ENCODE measurements around the gene OPTC. TPM values are rescaled to one million over a fixed set of nuclear protein-coding genes. Genes with fewer than 3 reads are reported as not detected.

Gene OPTC
- total and polyA plus RNA-seq, 2 of the 13 experiments (the other 11 are each of a cell fraction or from before 2014, with no cell fraction given) = not detected

GRCh38 chr1:203458078-203458477 is 35.9 kb upstream of the OPTC start:
- Histone ChIP-seq H3K9me3 (ENCODE audit: low read length) (no peaks in the 10 kb centered on the region), H3K4me1 (ENCODE audit: insufficient read depth, low read length) (no peaks in the 10 kb centered on the region), H3K27ac (ENCODE audit: extremely low read length, insufficient read depth, low read length) (no peak overlapping the region), H3K4me3 (replicated peaks in 1 of 3; ENCODE audit: insufficient read depth in 1 of 3, low read depth in 2 of 3, low read length in 3 of 3) (no peak overlapping the region), H4K20me1 (ENCODE audit: insufficient read depth, low read length) (no peaks in the 10 kb centered on the region), H3K9ac (ENCODE audit: insufficient read depth, low read depth, low read length) (no peak overlapping the region), H3K4me2 (ENCODE audit: low read depth, low read length) (no peak overlapping the region), H2AFZ (ENCODE audit: low read length) (no peak overlapping the region), H3K27me3 (ENCODE audit: control insufficient read depth in 1 of 2, insufficient read depth in 2 of 2, low read length in 2 of 2) (peaks cover 0 to 7% of the 10 kb centered on the region in 2 experiments; a peak in 3 of 5 replicates), H3K36me3 (replicated peaks in 1 of 2; ENCODE audit: control insufficient read depth in 1 of 2, insufficient read depth in 2 of 2, low read length in 2 of 2) (no peaks in the 10 kb centered on the region), H3K79me2 (ENCODE audit: insufficient read depth, low read length) (no peaks in the 10 kb centered on the region)
- 25% methylated on average over 5 of the region's 5 CpGs for whole genome bisulfite sequencing (ENCODE audit: low lambda C conversion rate)
- POLR2A ChIA-PET = no interaction called here
- DNase-seq (ENCODE audit: low spot score) (no peak), ATAC-seq (no peak), FAIRE-seq (no peak)
- TF ChIP-seq KAT7 (CRISPR knock-in tag; IDR thresholded peaks at IDR 0.05; ENCODE audit: borderline replicate concordance) (no peak), PRMT3 (CRISPR knock-in tag; IDR thresholded peaks at IDR 0.05; ENCODE audit: borderline replicate concordance, low read depth) (no peak), BCL6 (CRISPR knock-in tag; IDR thresholded peaks at IDR 0.05) (no peak), FOXK2 (IDR thresholded peaks at IDR 0.05) (no peak), LBX2 (CRISPR knock-in tag; IDR thresholded peaks at IDR 0.05; ENCODE audit: borderline replicate concordance) (no peak), ZNF331 (CRISPR knock-in tag; IDR thresholded peaks at IDR 0.05) (no peak), TRIM22 (IDR thresholded peaks at IDR 0.05) (no peak), POGZ (CRISPR knock-in tag; IDR thresholded peaks at IDR 0.05) (no peak), TBL1XR1 (IDR thresholded peaks at IDR 0.05; ENCODE audit: borderline replicate concordance, low read length, partially characterized antibody) (no peak), ZNF607 (CRISPR knock-in tag; IDR thresholded peaks at IDR 0.05; ENCODE audit: borderline replicate concordance) (no peak), ZNF207 (IDR thresholded peaks at IDR 0.05; ENCODE audit: borderline replicate concordance) (no peak), XRCC5 (optimal IDR thresholded peaks at IDR 0.05; ENCODE audit: low read length) (no peak), ATF7 (IDR thresholded peaks at IDR 0.05) (no peak), ATF7 (CRISPR knock-in tag; IDR thresholded peaks at IDR 0.05) (no peak), IKZF5 (CRISPR knock-in tag; IDR thresholded peaks at IDR 0.05) (no peak), BORCS8-MEF2B (CRISPR knock-in tag; IDR thresholded peaks at IDR 0.05) (no peak)
- CTCF ChIA-PET (ENCODE audit: low intra/inter-chr PET ratio, low total read pairs) = no interaction called here
- in situ Hi-C loops (cut with HindIII; ENCODE audit: extremely low pct_ligation_motif_present, low pct_unique_long_range_greater_than_20kb) (no loop called here), intact Hi-C loops (cut with micrococcal nuclease; ENCODE audit: unreplicated experiment) (no loop called here)
- no TSS peak for BruUV-seq (replicated peaks)

Measured in HepG2 (cell line).